ENCODE measurements around the gene COPS6. TPM values are rescaled to one million over a fixed set of nuclear protein-coding genes. Genes with fewer than 3 reads are reported as not detected.

The COPS6 gene
- 10 to 100 TPM; 59.9 to 78.4 TPM for total RNA-seq
- 100 to 1,000 TPM; 147 to 167 TPM for polyA plus RNA-seq (ENCODE audit: insufficient read length in 2 of 2)
- long read RNA-seq, donor 1, transcript COPS6-201 (10 exons, 1,432 nt): major isoform, 109 of 135 reads
- long read RNA-seq, donor 1, transcript COPS6-207 (3 exons, 835 nt): minor isoform, 9 of 135 reads
- long read RNA-seq, donor 1, partial matches to known transcripts: 8 of 135 reads
- long read RNA-seq, donor 1, other reads (novel, unspliced or antisense): 0 of 135 reads
- long read RNA-seq, donor 2, transcript COPS6-201 (10 exons, 1,432 nt): major isoform, 33 of 39 reads
- long read RNA-seq, donor 2, partial matches to known transcripts: 0 of 39 reads
- long read RNA-seq, donor 2, other reads (novel, unspliced or antisense): 0 of 39 reads
- long read RNA-seq, donor 3, transcript COPS6-201 (10 exons, 1,432 nt): major isoform, 29 of 38 reads
- long read RNA-seq, donor 3, partial matches to known transcripts: 0 of 38 reads
- long read RNA-seq, donor 3, other reads (novel, unspliced or antisense): 0 of 38 reads
- long read RNA-seq, donor 4, transcript COPS6-208 (6 exons, 752 nt): minor isoform, 5 of 130 reads
- long read RNA-seq, donor 4, transcript COPS6-201 (10 exons, 1,432 nt): major isoform, 76 of 130 reads
- long read RNA-seq, donor 4, partial matches to known transcripts: 44 of 130 reads
- long read RNA-seq, donor 4, other reads (novel, unspliced or antisense): 0 of 130 reads

DNA sequence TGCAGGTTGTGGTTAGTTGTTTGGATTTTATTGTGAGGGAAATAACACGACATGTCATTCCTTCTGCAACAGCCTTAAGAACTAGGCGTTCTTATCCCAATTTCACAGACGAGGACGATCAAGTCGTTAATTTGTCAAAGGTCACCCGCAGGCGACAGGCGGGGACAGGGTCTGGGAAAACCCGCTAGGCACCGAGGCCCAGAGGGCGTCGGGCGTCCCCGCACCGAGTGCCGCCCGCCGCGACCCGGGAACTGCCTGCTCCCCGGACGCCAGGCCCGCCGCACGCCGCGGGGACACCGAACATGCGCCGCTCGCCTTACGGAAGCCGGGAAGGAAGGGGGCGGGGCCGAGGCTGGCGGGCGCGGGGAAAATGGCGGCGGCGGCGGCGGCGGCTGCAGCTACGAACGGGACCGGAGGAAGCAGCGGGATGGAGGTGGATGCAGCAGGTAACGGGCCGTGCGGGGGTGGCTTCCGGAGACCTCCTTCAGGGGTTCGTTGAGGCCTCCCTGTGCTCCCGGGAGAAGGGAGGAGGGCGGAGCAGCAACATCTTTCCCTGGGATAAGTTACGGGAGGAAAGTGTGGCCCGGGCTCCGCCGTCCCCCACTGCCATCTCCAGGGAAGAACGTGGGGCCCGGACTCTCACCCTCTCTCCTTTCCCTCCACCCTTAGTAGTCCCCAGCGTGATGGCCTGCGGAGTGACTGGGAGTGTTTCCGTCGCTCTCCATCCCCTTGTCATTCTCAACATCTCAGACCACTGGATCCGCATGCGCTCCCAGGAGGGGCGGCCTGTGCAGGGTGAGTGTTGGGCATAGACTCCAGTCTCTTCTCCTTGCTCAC is at the start of gene COPS6:
Gene COPS6, plus strand, starts transcription at position 349 of the 837 bp plus-strand sequence. Its CDS starts 22 bp downstream, at position 371.
- no peaks in the 10 kb centered on the region for H3K27me3 ChIP-seq (ENCODE audit: control insufficient read depth, insufficient read depth, low read length)
- H3K36me3 ChIP-seq (ENCODE audit: control insufficient read depth, insufficient read depth, low read length): peaks cover 28% of the 10 kb centered on the region
- H3K4me3 ChIP-seq (ENCODE audit: low read depth, low read length): peak within 1 kb of the TSS; percentile 92
- peaks cover 17% of the 10 kb centered on the region for H3K4me1 ChIP-seq (ENCODE audit: control insufficient read depth, insufficient read depth, low read length)
- peak in 5 of 6 donors; percentile 72 to 95 (median 84) for DNase-seq (ENCODE audit: low read depth in 4 of 6, low spot score in 6 of 6)
- under 1% methylated on average over 58 of the region's 68 CpGs for WGBS (ENCODE audit: insufficient coverage)
- peak within 1 kb of the TSS; percentile 85 for H3K27ac ChIP-seq (ENCODE audit: low read depth, low read length)
- H3K9me3 ChIP-seq (ENCODE audit: control insufficient read depth, insufficient read depth, low read length): no peaks in the 10 kb centered on the region

DNA sequence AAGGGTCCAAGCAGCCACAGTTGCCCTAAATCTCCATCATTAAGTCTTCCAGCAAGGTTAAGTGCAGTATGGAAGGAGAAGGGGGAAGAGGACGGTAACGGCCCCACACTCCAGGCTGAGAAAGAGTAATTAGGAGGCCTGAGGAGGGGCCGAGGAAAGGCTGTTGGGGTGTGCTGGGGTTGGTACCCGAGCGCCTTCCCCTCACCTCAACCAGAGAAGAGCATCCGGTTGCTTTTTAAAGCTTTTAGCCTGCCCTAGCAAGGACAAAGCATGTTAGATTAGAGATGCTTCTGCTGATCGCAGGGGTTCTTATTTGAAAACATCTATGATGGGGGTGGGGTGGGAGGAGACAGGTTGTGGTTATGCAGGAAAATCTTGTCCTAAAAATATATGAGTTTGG is 48.2 kb upstream of the COPS6 start:
- H3K27me3 ChIP-seq (ENCODE audit: control insufficient read depth, insufficient read depth, low read length): no peaks in the 10 kb centered on the region
- no peaks in the 10 kb centered on the region for H3K9me3 ChIP-seq (ENCODE audit: control insufficient read depth, insufficient read depth, low read length)
- H3K4me1 ChIP-seq (ENCODE audit: control insufficient read depth, insufficient read depth, low read length): no peaks in the 10 kb centered on the region
- H3K36me3 ChIP-seq (ENCODE audit: control insufficient read depth, insufficient read depth, low read length): peaks cover 17% of the 10 kb centered on the region
- 86% methylated on average over 1 of the region's 7 CpGs for WGBS (ENCODE audit: insufficient coverage)
- DNase-seq (ENCODE audit: low read depth in 4 of 6, low spot score in 6 of 6): no peak
- H3K27ac ChIP-seq (ENCODE audit: low read depth, low read length): no peak overlapping the region
- no peak overlapping the region for H3K4me3 ChIP-seq (ENCODE audit: low read depth, low read length)

DNA sequence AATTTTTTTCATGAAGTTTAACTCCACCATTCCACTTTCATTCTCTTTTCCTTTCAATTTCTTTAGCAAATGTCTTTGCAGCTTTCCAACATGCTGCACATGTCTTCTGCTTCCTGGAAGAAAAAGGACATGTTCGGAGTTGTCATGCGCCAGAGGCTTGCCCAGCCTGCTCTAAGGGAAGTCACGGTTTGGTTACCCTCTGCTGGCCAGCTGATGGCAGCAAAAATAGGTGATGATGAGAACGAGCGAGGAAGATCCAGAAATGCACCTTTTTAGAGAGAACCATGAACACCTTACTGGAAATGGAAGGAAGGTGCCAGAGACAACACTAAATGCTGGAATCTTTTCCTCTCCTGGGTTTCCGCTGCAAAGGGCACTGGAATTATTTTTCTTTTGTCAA is 44.1 kb upstream of the COPS6 start:
- WGBS (ENCODE audit: insufficient coverage): 76% methylated on average over 5 of the region's 6 CpGs
- Histone ChIP-seq H3K27me3 (ENCODE audit: control insufficient read depth, insufficient read depth, low read length) (no peaks in the 10 kb centered on the region), H3K9me3 (ENCODE audit: control insufficient read depth, insufficient read depth, low read length) (no peaks in the 10 kb centered on the region), H3K27ac (ENCODE audit: low read depth, low read length) (no peak overlapping the region), H3K4me1 (ENCODE audit: control insufficient read depth, insufficient read depth, low read length) (no peaks in the 10 kb centered on the region), H3K4me3 (ENCODE audit: low read depth, low read length) (no peak overlapping the region), H3K36me3 (ENCODE audit: control insufficient read depth, insufficient read depth, low read length) (no peaks in the 10 kb centered on the region)
- no peak for DNase-seq (ENCODE audit: low read depth in 4 of 6, low spot score in 6 of 6)

DNA sequence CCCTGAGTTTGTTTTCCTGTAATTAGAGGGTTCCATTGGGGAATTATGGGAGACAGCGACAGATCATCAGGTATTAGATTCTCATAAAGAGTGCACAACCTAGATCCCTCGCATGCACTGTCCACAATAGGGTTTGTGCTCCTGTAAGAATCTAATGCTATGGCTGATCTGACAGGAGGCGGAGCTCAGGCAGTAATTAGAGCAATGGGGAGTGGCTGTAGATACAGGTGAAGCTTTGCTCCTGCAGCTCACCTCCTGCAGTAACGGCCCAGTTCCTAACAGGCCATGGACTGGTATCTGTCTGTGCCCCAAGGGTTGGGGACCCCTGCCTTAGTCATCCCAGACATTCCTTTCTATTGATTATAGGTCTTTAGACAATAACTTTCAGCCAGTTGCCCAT is 40.1 kb upstream of the COPS6 start:
- Histone ChIP-seq H3K4me3 (ENCODE audit: low read depth, low read length) (no peak overlapping the region), H3K36me3 (ENCODE audit: control insufficient read depth, insufficient read depth, low read length) (peaks cover 4% of the 10 kb centered on the region), H3K27me3 (ENCODE audit: control insufficient read depth, insufficient read depth, low read length) (no peaks in the 10 kb centered on the region), H3K27ac (ENCODE audit: low read depth, low read length) (no peak overlapping the region), H3K9me3 (ENCODE audit: control insufficient read depth, insufficient read depth, low read length) (no peaks in the 10 kb centered on the region), H3K4me1 (ENCODE audit: control insufficient read depth, insufficient read depth, low read length) (peaks cover 31% of the 10 kb centered on the region)
- DNase-seq (ENCODE audit: low read depth in 4 of 6, low spot score in 6 of 6): no peak
- 92% methylated on average over 2 of the region's 4 CpGs for WGBS (ENCODE audit: insufficient coverage)

DNA sequence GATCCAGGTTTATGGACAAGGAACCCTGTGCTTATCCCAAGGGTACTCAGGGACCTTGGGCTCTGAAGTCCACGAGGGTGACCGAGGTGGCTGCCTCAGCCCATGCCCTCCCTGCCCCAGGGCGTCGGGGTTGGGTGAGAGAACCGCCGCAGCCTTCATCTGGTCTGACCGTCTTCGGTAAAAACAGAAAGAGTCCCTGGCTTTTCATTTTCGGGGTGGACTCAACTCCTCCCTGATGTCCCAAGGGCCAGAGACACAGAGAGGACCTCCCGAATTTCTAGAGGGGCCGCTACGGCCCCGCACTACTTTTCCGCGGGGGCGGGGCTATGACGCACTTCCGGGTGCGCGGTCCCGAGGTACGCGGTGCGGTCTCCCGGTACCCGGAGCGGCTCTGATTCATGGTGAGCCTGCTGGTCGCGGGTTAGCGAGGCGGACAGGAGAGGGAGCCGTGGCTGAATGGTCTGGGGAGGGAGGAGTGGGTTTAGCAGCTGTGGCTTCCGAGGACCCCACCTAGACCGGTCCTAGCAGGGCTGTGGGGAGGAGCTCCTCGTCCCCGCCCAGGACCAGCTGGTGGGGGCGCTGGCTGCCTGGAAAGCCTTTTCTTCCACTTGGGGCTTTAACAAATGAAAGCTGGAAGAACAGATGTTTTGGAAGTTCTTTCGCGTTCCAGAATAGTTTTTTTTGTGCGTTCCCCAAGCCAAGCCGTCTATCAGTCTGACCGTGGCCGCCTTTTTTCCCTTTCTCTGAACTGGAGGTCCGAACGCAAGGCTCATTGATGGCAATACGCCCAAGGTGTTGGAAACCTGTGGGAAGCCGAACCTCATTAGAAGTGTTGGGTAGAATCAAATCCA is 39.1 kb upstream of the COPS6 start, which contains the start of gene ZSCAN21:
Gene ZSCAN21, plus strand, starts transcription at position 334 of the 851 bp plus-strand sequence. CDS start 7,233 bp downstream, outside the sequence.
- H3K36me3 ChIP-seq (ENCODE audit: control insufficient read depth, insufficient read depth, low read length): peaks cover 11% of the 10 kb centered on the region
- DNase-seq (ENCODE audit: low read depth in 4 of 6, low spot score in 6 of 6): peak; percentile 79 to 96 (median 82)
- peaks cover 31% of the 10 kb centered on the region for H3K4me1 ChIP-seq (ENCODE audit: control insufficient read depth, insufficient read depth, low read length)
- no peaks in the 10 kb centered on the region for H3K27me3 ChIP-seq (ENCODE audit: control insufficient read depth, insufficient read depth, low read length)
- peak within 1 kb of the TSS; percentile 78 for H3K4me3 ChIP-seq (ENCODE audit: low read depth, low read length)
- WGBS (ENCODE audit: insufficient coverage): 1% methylated on average over 43 of the region's 47 CpGs
- H3K9me3 ChIP-seq (ENCODE audit: control insufficient read depth, insufficient read depth, low read length): no peaks in the 10 kb centered on the region
- H3K27ac ChIP-seq (ENCODE audit: low read depth, low read length): peak within 1 kb of the TSS; percentile 98

DNA sequence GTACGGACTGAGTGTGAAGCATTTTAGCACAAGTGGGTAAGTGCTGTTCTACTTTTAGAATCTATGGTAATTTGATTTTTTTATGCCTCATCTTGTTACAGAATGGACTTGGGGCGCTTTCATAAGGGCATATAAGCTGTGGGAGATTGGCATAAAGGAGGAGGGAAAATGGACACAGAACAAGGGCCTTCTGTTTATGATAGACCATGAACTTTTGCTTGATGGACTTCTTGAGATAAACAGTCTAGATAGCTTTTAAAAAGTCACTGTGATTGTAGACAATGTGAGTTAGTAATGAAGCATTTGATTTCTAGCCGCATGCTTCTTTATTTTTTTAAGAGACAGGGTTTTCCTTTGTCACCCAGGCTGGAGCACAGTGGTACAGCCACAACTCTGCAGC is 37.2 kb upstream of the COPS6 start:
- H3K4me3 ChIP-seq (ENCODE audit: low read depth, low read length): no peak overlapping the region
- H3K36me3 ChIP-seq (ENCODE audit: control insufficient read depth, insufficient read depth, low read length): peaks cover 11% of the 10 kb centered on the region
- no peak for DNase-seq (ENCODE audit: low read depth in 4 of 6, low spot score in 6 of 6)
- WGBS (ENCODE audit: insufficient coverage): 95% methylated on average over 2 of the region's 3 CpGs
- no peaks in the 10 kb centered on the region for H3K9me3 ChIP-seq (ENCODE audit: control insufficient read depth, insufficient read depth, low read length)
- no peak overlapping the region for H3K27ac ChIP-seq (ENCODE audit: low read depth, low read length)
- H3K27me3 ChIP-seq (ENCODE audit: control insufficient read depth, insufficient read depth, low read length): no peaks in the 10 kb centered on the region
- H3K4me1 ChIP-seq (ENCODE audit: control insufficient read depth, insufficient read depth, low read length): peaks cover 31% of the 10 kb centered on the region

DNA sequence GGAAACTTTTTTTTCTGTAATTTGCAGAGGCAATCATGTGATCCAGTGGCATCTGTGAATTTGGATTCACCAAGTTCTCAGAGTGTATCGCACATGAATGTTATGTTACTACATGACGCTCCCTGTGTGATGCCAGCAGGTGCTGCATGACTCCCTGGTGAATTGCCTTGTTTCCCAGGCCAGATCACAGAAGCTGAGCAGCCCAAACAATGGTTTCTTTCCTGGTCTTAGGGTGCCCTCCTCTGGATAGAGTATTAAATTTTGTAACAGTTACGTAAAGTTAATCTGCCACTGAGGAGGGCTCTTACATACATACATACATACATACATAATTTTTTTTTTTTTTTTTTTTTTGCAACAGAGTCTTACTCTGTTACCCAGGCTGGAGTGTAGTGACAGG is 35.6 kb upstream of the COPS6 start:
- no peak overlapping the region for H3K27ac ChIP-seq (ENCODE audit: low read depth, low read length)
- 46% methylated on average over 2 of the region's 3 CpGs for WGBS (ENCODE audit: insufficient coverage)
- peak in 4 of 6 donors; percentile 15 to 75 (median 49) for DNase-seq (ENCODE audit: low read depth in 4 of 6, low spot score in 6 of 6)
- H3K36me3 ChIP-seq (ENCODE audit: control insufficient read depth, insufficient read depth, low read length): peaks cover 24% of the 10 kb centered on the region
- H3K9me3 ChIP-seq (ENCODE audit: control insufficient read depth, insufficient read depth, low read length): no peaks in the 10 kb centered on the region
- peaks cover 31% of the 10 kb centered on the region for H3K4me1 ChIP-seq (ENCODE audit: control insufficient read depth, insufficient read depth, low read length)
- H3K4me3 ChIP-seq (ENCODE audit: low read depth, low read length): no peak overlapping the region
- H3K27me3 ChIP-seq (ENCODE audit: control insufficient read depth, insufficient read depth, low read length): no peaks in the 10 kb centered on the region

DNA sequence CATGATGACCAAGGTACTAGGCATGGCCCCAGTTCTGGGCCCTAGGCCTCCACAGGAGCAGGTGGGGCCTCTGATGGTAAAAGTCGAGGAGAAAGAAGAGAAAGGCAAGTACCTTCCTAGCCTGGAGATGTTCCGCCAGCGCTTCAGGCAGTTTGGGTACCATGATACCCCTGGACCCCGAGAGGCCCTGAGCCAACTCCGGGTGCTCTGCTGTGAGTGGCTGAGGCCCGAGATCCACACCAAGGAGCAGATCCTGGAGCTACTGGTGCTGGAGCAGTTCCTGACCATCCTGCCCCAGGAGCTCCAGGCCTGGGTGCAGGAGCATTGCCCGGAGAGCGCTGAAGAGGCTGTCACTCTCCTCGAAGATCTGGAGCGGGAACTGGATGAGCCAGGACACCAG is 31.8 kb upstream of the COPS6 start:
- H3K9me3 ChIP-seq (ENCODE audit: control insufficient read depth, insufficient read depth, low read length): no peaks in the 10 kb centered on the region
- WGBS (ENCODE audit: insufficient coverage): 97% methylated on average over 9 of the region's 10 CpGs
- peaks cover 48% of the 10 kb centered on the region for H3K36me3 ChIP-seq (ENCODE audit: control insufficient read depth, insufficient read depth, low read length)
- H3K4me3 ChIP-seq (ENCODE audit: low read depth, low read length): no peak overlapping the region
- H3K27ac ChIP-seq (ENCODE audit: low read depth, low read length): no peak overlapping the region
- DNase-seq (ENCODE audit: low read depth in 4 of 6, low spot score in 6 of 6): no peak
- H3K27me3 ChIP-seq (ENCODE audit: control insufficient read depth, insufficient read depth, low read length): no peaks in the 10 kb centered on the region
- H3K4me1 ChIP-seq (ENCODE audit: control insufficient read depth, insufficient read depth, low read length): peaks cover 11% of the 10 kb centered on the region
